Gastroesophageal sphincter (tissue), 3 donors: ENCODE data around the gene COL4A2.

Experiments used
- POLR2A ChIP-seq, 2 donors: fragments of 450-650 bp; IDR thresholded peaks; one replicate each; pipeline ENCODE4 v1.6.1; 2017; ENCODE audit warnings: antibody characterized with exemption in 2 of 2, mild to moderate bottlenecking in 2 of 2, moderate library complexity in 1 of 2
- TF ChIP-seq, protein P1 (sequence below), 4 experiments: fragments of 200-600 bp in 2 of 4; fragments of 450-650 bp in 2 of 4; sonication (generic) in 1 of 4; IDR thresholded peaks; one replicate each; pipeline ENCODE4 v1.5.1; 2017 to 2019; ENCODE audit warnings: antibody characterized with exemption in 4 of 4, mild to moderate bottlenecking in 2 of 4, moderate library complexity in 2 of 4

DNA sequence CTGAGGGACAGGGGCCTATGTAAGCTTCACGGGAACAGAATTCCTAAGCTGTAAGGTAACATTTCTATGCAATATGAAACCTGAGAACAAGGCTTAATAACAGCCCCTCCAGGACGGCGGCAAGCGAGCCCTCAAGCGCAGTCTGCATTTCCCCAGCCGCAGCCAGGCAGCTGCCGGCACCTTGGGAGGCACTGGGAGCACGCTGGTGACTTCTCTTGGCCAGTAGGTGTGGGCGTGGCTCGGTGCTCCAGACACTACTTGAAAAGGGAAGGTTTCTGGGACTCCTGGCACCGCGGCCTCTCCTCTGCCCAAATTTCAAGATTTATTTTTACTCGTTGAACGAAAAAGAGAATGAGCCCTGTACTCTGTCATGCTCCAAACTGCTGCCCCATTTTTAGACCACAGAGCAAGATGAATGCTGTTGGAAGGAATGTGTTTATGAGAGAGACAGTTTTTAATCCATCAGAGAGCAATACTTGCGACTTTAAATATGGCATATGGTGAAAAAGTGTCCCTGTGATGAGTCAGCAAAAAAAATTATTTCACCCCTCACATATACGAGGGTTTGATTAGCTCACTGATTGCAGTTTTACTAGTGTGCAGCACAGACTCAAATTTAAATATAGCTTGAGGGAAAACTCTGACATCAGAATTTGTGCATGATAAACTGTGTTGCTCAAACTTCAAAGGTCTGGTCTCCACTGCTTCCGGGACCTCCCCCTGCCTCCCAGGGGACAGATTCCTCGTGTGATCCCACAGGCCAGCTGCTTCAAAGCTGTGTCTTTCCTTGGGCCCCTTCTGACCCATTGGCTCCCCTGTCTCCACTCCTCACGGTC, 81.2 kb downstream of the COL4A2 start:
- TF ChIP-seq, protein P1, sequence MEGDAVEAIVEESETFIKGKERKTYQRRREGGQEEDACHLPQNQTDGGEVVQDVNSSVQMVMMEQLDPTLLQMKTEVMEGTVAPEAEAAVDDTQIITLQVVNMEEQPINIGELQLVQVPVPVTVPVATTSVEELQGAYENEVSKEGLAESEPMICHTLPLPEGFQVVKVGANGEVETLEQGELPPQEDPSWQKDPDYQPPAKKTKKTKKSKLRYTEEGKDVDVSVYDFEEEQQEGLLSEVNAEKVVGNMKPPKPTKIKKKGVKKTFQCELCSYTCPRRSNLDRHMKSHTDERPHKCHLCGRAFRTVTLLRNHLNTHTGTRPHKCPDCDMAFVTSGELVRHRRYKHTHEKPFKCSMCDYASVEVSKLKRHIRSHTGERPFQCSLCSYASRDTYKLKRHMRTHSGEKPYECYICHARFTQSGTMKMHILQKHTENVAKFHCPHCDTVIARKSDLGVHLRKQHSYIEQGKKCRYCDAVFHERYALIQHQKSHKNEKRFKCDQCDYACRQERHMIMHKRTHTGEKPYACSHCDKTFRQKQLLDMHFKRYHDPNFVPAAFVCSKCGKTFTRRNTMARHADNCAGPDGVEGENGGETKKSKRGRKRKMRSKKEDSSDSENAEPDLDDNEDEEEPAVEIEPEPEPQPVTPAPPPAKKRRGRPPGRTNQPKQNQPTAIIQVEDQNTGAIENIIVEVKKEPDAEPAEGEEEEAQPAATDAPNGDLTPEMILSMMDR (IDR thresholded peaks at IDR 0.05), result no peak
- peak; percentile 50 to 53 for TF ChIP-seq POLR2A (IDR thresholded peaks at IDR 0.05)
